Hematopoietic multipotent progenitor cell treated with erythropoietin and hydrocortisone succinate and interleukin-3 and kit ligand, for 15 days (in vitro differentiated cells): Measurements from ENCODE around the gene WNK3.
"Not testable (repeated sequence)": the region's sequence is repeated elsewhere in the genome, so short reads cannot be mapped to it uniquely, and the experiment has no call there.

ENCODE experiments used
- DNase-seq: peaks from one replicate; pipeline ENCODE4 v3.0.0-alpha.2; 2015; ENCODE audit warnings: low spot score

Gene WNK3

DNA sequence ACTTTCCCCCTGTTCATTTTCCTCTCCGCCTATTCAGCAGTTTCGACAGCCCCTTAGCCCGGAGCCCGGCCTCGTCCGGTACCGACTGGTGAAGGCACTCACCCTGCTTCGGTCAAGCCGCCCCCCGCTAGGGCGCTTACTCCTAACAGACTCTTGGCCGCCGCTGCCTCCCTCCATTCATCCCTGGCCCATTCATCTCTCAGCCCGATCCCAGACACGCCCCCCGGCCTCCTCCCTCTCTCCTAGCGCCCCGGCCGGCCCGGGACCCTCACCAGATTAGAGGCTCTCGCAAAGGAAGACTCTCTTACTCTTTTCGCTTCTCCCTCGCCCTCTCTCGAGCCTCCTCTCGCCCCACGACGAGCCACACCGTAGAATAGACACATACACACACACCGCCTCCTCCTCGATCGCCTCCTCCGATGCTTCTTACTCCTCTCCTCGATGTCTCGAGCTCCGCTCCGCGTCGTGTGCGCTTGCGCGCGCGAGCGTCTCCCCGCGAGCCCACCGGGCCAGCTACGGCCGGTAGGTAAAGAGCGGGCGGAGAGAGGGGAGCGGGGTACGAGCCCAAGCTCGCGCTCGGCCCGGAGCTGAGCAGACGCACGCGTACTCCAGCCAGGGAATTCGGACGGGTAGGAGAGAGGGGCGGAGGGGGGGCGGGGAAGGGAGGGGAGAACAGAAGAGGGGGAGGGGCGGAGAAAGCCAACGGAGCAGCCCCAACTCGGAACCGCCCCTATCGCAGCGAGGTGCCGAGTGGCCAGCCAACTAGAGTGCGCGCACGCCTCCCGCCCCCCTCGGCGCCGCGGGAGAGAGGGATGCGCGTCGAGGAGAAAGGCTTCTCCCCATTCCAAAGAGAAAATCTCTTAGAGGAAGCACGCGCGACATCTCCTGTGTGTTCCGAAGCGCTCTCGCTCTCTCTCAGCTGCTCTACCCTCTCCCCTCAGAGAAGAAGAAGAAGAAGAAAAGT lies at the start of gene WNK3:
WNK3 (minus strand) TSS at position 633 of the 964 bp plus-strand sequence.
- no peak for DNase-seq

GRCh38 chrX:54407266-54407665 lies 49.4 kb upstream of the WNK3 start:
- DNase-seq: no peak

GRCh38 chrX:54397113-54397512 lies 39.3 kb upstream of the WNK3 start:
- DNase-seq: no peak

- no peak for DNase-seq
Measured at GRCh38 chrX:54386314-54386713, 28.5 kb upstream of the WNK3 start.

- DNase-seq: not testable (repeated sequence)
Measured at GRCh38 chrX:54384661-54385060, 26.8 kb upstream of the WNK3 start.

- DNase-seq: no peak
Measured at GRCh38 chrX:54359408-54359807, 1.6 kb upstream of the WNK3 start.

- DNase-seq: no peak
Measured at GRCh38 chrX:54358424-54359211, 772 bp upstream of the WNK3 start.

DNA sequence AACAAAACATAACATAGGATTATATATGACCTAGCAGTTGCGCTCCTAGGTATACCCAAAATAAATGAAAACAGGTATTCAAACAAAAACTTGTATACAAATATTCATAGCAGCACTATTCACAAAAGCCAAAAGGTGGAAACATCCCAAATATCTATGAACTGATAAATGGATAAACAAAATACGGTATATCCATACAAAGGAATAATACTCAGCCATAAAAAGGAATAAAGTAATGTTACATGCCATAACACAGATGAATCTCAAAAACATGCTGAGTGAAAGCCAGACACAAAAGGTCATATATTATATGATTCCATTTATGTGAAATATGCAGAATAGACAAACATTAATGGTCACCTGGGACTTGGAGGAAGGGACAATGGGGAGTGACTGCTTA lies 5.2 kb downstream of the WNK3 start:
- DNase-seq: no peak

GRCh38 chrX:54337383-54337782 lies 20.5 kb downstream of the WNK3 start:
- not testable (repeated sequence) for DNase-seq

- DNase-seq: no peak
Measured at GRCh38 chrX:54325077-54325476, 32.8 kb downstream of the WNK3 start.

GRCh38 chrX:54320067-54320466 lies 37.8 kb downstream of the WNK3 start:
- no peak for DNase-seq

- no peak for DNase-seq
Measured at GRCh38 chrX:54306379-54306778, 51.5 kb downstream of the WNK3 start.

- DNase-seq: no peak
Measured at GRCh38 chrX:54301516-54301915, 56.3 kb downstream of the WNK3 start.

- DNase-seq: no peak
Measured at GRCh38 chrX:54294306-54294705, 63.5 kb downstream of the WNK3 start.

GRCh38 chrX:54292755-54293154 lies 65.1 kb downstream of the WNK3 start:
- DNase-seq: no peak

DNA sequence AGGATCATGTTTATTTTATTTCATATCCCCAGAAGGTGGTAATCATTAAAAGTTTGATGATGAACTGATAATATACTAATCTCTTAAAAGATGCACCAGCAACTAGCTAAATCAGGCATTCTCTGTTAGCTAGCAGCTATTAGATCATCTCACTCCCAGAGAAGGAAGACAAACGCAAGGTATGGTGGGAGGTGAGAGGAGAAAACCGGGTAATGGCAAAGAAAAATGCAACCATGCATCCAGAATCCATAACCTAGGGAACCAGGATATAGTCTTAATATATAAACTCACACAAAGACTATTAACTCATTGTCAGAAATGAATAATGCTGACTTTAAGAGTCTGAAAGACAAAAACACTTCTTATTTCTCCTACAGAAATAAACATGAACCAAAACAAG lies 66.1 kb downstream of the WNK3 start:
- no peak for DNase-seq

DNA sequence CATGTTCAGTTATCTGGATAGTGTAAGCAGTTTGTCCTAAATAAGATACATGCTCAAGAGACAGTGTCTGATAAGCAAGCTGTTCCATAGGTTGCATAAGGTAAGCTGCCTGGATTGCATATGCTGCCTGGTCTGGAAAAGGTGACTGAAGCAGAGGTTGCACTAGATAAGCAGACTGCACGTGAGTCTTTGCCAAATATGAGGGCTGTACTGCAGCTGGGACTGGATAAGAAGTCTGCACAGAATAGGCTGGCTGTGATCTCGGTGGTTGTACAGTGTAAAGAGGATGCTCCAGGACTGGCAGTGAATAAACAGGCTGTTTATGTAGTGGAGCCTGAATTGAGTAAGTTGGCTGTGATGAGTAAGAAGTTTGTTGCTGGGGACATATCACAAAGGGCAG lies 68.9 kb downstream of the WNK3 start:
- DNase-seq: no peak

DNA sequence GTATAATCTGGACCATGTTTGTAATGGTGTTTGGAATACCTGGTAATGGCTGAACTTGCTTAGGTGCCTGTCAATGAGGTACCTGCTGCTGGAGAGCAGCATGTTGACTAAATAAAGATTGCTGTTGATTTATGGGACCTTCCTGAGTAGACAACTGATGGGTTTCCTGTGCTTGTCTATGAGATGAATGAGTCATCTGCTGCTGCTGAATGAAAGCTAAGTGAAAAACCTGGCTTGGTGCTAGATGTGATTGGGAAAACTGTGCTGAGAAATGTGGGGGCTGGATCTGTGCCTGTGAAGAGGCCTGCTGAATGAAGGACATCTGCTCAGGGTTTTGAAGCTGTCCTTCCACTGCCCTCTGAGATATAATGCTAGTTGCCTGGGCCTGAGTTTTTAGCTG lies 69.6 kb downstream of the WNK3 start:
- no peak for DNase-seq

DNA sequence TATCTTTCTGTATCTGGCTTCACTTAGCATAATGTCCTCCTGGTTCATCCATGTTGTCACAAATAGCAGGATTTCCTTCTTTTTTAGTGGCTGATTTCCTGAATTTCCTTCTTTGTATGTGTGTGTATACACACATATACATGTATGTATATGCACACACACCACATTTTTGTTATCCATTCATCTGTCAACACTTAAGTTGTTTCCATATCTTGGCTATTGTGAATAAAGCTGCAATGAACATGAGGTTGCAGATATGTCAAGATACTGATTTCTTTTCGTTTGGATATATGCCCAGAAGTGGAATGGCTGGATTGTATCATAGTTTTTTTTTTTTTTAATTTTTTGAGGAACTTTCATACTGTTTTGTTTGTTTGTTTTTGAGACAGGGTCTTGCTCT lies 76.2 kb downstream of the WNK3 start:
- no peak for DNase-seq

GRCh38 chrX:54280466-54280865 lies 77.4 kb downstream of the WNK3 start:
- no peak for DNase-seq

DNA sequence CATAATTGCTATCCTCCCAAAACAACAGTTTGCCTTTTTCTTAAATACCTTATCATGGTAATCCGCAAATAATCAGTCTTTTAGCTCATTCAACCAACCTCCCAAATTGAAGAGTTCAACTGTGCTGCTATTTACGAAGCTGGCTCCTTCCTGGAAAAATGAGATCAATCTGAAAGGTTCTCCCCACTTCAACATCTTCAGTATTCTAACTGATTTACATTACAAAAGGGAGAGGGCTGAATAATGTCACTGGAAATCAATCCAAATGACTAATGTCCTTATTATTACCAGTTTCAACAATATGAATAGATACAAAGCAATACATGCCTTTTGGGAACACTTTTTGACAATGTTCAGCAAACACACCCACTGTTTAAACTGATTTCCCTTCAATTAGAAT lies 86.2 kb downstream of the WNK3 start:
- DNase-seq: no peak

GRCh38 chrX:54248309-54248708 lies 109.5 kb downstream of the WNK3 start:
- DNase-seq: no peak

- no peak for DNase-seq
Measured at GRCh38 chrX:54246866-54247265, 111.0 kb downstream of the WNK3 start.
